Natural killer cell (primary cell): ENCODE data around the gene LEMD2. TPM values are rescaled to one million over a fixed set of nuclear protein-coding genes. Genes with fewer than 3 reads are reported as not detected.

ENCODE experiments used
- ATAC-seq, 3 donors: fragments of 150-1000 bp in 2 of 3; fragments of 200-7000 bp in 1 of 3; cut with Tn5 transposase; 1 replicate in 1 of 3; 2 replicates in 2 of 3; pipeline ENCODE4 v1.10.0; 2021; ENCODE audit warnings: mild to moderate bottlenecking in 2 of 3, moderate library complexity in 2 of 3
- DNase-seq, 2 donors: peaks; one replicate each; pipeline versions ENCODE4 v3.0.0 to v3.0.0-alpha.2; 2013 to 2021; ENCODE audit warnings: mixed read lengths in 1 of 2
- H3K27ac ChIP-seq: one replicate; pipeline ENCODE4 v1.5.1; 2013; ENCODE audit warnings: mild to moderate bottlenecking, low read length
- H3K27me3 ChIP-seq: one replicate; pipeline ENCODE4 v1.6.1; 2013; ENCODE audit warnings: low read length; ENCODE audit not compliant: control insufficient read depth, insufficient read depth
- H3K36me3 ChIP-seq: one replicate; pipeline ENCODE4 v1.6.1; 2013; ENCODE audit warnings: low read length; ENCODE audit not compliant: control insufficient read depth, insufficient read depth
- H3K4me1 ChIP-seq: one replicate; pipeline ENCODE4 v1.6.1; 2013; ENCODE audit warnings: low read length; ENCODE audit not compliant: control insufficient read depth, insufficient read depth
- H3K4me3 ChIP-seq: one replicate; pipeline ENCODE4 v1.5.1; 2013; ENCODE audit warnings: low read length
- H3K9me3 ChIP-seq: one replicate; pipeline ENCODE4 v1.6.1; 2013; ENCODE audit warnings: low read length; ENCODE audit not compliant: control insufficient read depth, insufficient read depth
- H3K27ac Mint-ChIP-seq, 2 donors: one replicate each; pipeline ENCODE4 v1.8.0; 2022; ENCODE audit warnings: mild to moderate bottlenecking in 2 of 2, mixed read lengths in 2 of 2, moderate library complexity in 1 of 2
- H3K27me3 Mint-ChIP-seq, 2 donors: one replicate each; pipeline ENCODE4 v1.8.0; 2022; ENCODE audit warnings: low read depth in 2 of 2, mixed read lengths in 2 of 2
- H3K36me3 Mint-ChIP-seq: one replicate; pipeline ENCODE4 v1.8.0; 2022; ENCODE audit warnings: mixed read lengths
- H3K4me1 Mint-ChIP-seq, 2 donors: one replicate each; pipeline ENCODE4 v1.8.0; 2022; ENCODE audit warnings: mixed read lengths in 2 of 2
- H3K4me3 Mint-ChIP-seq: one replicate; pipeline ENCODE4 v1.8.0; 2022; ENCODE audit warnings: mild to moderate bottlenecking, moderate library complexity, mixed read lengths
- H3K9me3 Mint-ChIP-seq, 2 donors: one replicate each; pipeline ENCODE4 v1.8.0; 2022; ENCODE audit warnings: mixed read lengths in 2 of 2
- WGBS: methylation state at CpG from one replicate; pipeline ENCODE4 v1.1.7; 2013; ENCODE audit warnings: missing lambda C conversion rate; ENCODE audit not compliant: insufficient coverage; 5-methylcytosine and 5-hydroxymethylcytosine counted together
- intact Hi-C: fragments of 100-400 bp; cut with micrococcal nuclease; formaldehyde crosslinking; loops from one replicate; pipeline ENCODE4 v1.14.2; 2022
- total RNA-seq, 4 donors: library from RNA; stranded (reverse); fragments of 120-200 nt in 1 of 4; gene quantifications; one replicate each; pipeline versions ENCODE4 v1.2.3 to v1.2.4, GENCODE V29; 2013 to 2022
- TF ChIP-seq, protein P1 (sequence below): fragments of 200-600 bp; IDR thresholded peaks from one replicate; pipeline ENCODE4 v1.8.0; 2022; ENCODE audit warnings: antibody characterized with exemption

LEMD2 gene
- total RNA-seq, 3 donors from 2014 or later (not counting 1 experiment from before 2014, with no cell fraction given): 109 to 133 (median 121) TPM

DNA sequence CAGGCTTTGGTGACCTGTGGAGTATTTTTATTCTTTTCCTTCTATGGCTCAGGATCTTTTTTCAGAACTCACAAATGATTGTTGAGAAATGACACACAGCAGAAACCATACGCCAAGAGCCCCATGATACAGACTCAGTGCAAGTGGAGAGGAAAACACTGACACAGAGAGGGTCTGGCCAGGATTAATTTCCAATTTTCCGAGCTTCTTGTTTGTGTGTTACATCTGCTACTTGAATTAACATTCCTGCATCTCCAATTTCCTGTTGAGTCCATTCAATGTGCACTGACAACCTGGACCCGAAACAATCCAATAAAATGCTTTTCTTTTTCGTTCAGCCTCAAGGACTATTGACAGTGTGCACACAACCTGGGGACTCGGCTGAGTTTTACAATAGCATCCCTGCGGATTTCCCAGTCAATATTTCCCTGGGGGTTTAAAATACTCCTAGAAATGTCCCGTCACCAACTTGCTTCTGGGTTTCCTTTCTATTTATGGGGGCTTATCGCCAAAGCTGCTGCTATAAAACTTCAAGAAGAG lies 19.8 kb upstream of the LEMD2 start:
- Histone ChIP-seq H3K9me3 (no peaks in the 10 kb centered on the region), H3K4me1 (peaks cover 16% of the 10 kb centered on the region), H3K27me3 (peaks cover 35% of the 10 kb centered on the region), H3K36me3 (no peaks in the 10 kb centered on the region), H3K27ac (no peak overlapping the region), H3K4me3 (no peak overlapping the region)
- WGBS: 65% methylated on average over 8 of the region's 8 CpGs
- H3K4me3 Mint-ChIP-seq: no peak overlapping the region
- ATAC-seq (no peak), DNase-seq (no peak)
- no peak overlapping the region for H3K27ac Mint-ChIP-seq
- peaks cover 57 to 73% of the 10 kb centered on the region in 2 donors for H3K27me3 Mint-ChIP-seq
- H3K36me3 Mint-ChIP-seq: no peaks in the 10 kb centered on the region
- no peaks in the 10 kb centered on the region for H3K9me3 Mint-ChIP-seq
- intact Hi-C loops: no loop called here
- H3K4me1 Mint-ChIP-seq: peaks cover 26 to 30% of the 10 kb centered on the region in 2 donors
- TF ChIP-seq, protein P1, sequence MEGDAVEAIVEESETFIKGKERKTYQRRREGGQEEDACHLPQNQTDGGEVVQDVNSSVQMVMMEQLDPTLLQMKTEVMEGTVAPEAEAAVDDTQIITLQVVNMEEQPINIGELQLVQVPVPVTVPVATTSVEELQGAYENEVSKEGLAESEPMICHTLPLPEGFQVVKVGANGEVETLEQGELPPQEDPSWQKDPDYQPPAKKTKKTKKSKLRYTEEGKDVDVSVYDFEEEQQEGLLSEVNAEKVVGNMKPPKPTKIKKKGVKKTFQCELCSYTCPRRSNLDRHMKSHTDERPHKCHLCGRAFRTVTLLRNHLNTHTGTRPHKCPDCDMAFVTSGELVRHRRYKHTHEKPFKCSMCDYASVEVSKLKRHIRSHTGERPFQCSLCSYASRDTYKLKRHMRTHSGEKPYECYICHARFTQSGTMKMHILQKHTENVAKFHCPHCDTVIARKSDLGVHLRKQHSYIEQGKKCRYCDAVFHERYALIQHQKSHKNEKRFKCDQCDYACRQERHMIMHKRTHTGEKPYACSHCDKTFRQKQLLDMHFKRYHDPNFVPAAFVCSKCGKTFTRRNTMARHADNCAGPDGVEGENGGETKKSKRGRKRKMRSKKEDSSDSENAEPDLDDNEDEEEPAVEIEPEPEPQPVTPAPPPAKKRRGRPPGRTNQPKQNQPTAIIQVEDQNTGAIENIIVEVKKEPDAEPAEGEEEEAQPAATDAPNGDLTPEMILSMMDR: no peak

DNA sequence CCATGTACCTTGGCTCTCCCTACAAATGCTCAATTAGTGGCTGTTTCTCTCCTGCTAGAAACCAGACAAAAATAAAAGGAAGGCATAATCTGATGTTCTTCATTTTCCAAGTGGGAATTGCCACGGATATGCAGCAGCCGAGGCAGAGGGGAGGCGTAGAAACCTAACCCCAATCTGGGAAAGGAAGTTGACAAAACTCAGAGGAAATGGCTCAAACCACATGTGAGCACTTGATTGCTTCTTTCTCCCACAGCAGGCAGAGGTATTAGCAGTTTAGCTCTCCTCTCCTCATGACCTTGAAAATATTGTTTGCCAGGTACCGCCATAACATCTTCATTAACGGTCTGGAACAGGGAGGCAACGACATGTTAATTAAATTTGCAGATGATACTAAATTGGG lies 18.7 kb upstream of the LEMD2 start:
- peak overlapping the region in 1 of 2 donors; percentile 11 for H3K27ac Mint-ChIP-seq

DNA sequence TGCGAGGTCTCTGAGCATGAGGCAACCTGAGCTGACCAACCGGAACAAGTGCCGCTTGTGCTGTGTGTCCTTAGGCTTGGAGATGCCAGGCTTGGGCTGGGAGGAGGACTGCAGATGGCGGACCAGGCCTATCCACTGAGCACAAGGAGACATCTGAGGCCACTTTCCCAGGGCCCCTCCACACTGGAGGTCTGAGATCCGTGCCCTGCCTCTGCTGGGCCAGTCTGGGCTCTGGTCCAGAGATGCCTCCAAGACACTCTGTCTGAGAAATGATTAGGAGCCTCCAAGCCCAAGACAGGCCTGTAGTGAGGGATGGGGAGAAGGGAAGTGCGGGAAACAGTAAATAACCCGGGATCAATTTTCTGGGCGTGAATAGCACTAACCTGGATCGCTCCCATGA lies 17.9 kb upstream of the LEMD2 start:
- Mint-ChIP-seq H3K27ac (no peak overlapping the region), H3K36me3 (no peaks in the 10 kb centered on the region), H3K4me3 (peak overlapping the region; percentile 13), H3K27me3 (peaks cover 46 to 68% of the 10 kb centered on the region in 2 donors), H3K4me1 (peaks cover 26 to 30% of the 10 kb centered on the region in 2 donors), H3K9me3 (no peaks in the 10 kb centered on the region)
- ATAC-seq: no peak
- peaks cover 22% of the 10 kb centered on the region for H3K27me3 ChIP-seq
- H3K36me3 ChIP-seq: no peaks in the 10 kb centered on the region
- TF ChIP-seq, protein P1: no peak
- no peaks in the 10 kb centered on the region for H3K9me3 ChIP-seq
- no peak overlapping the region for H3K27ac ChIP-seq
- intact Hi-C loops: no loop called here
- H3K4me3 ChIP-seq: no peak overlapping the region
- 80% methylated on average over 9 of the region's 9 CpGs for WGBS
- H3K4me1 ChIP-seq: peaks cover 16% of the 10 kb centered on the region
- no peak for DNase-seq

More for the DNA sequence above, 18.7 kb upstream of the LEMD2 start:
- Mint-ChIP-seq H3K36me3 (no peaks in the 10 kb centered on the region), H3K9me3 (no peaks in the 10 kb centered on the region), H3K4me1 (peaks cover 26 to 30% of the 10 kb centered on the region in 2 donors), H3K4me3 (peak overlapping the region; percentile 81), H3K27me3 (peaks cover 50 to 73% of the 10 kb centered on the region in 2 donors)
- H3K27me3 ChIP-seq: peaks cover 29% of the 10 kb centered on the region
- H3K27ac ChIP-seq: no peak overlapping the region
- no peaks in the 10 kb centered on the region for H3K9me3 ChIP-seq
- H3K4me3 ChIP-seq: no peak overlapping the region
- peak in 1 of 3 donors; percentile 54 for ATAC-seq
- peaks cover 16% of the 10 kb centered on the region for H3K4me1 ChIP-seq
- intact Hi-C loops: no loop called here
- H3K36me3 ChIP-seq: no peaks in the 10 kb centered on the region
- 7% methylated on average over 6 of the region's 6 CpGs for WGBS
- DNase-seq: peak in 1 of 2 donors; percentile 18
- TF ChIP-seq, protein P1: no peak

DNA sequence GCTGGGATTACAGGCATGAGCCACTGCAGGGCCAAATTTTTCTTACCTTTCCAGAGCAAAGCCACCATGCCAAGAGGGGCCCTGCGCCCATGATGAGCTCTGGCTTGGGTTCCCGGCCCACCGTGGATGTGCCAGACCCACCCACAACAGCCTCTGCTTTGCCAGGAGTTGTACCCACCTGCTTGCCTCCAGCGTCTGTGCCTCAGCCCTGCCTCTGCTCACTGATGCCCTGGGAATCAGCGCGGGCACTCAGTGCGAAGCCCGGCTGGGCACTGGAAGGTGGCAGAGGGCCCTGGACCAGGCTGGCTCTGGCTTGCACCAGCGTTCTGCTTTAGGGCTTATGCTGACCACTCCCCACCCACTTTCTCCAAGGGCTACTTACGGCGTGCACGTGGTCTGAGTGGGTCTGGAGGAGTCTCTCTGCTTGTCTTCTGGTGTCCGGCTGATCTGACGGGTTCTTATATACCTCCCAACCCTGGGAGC lies 14.7 kb upstream of the LEMD2 start, which contains the start of gene MLN:
Gene MLN, minus strand, starts transcription at position 433 of the 483 bp plus-strand sequence. CDS start 2,840 bp downstream, outside the sequence.
- H3K36me3 Mint-ChIP-seq: no peaks in the 10 kb centered on the region
- 93% methylated on average over 14 of the region's 14 CpGs for WGBS
- ATAC-seq: no peak

More for the DNA sequence above, 14.7 kb upstream of the LEMD2 start, which contains the start of gene MLN:
- Mint-ChIP-seq H3K4me3 (no peak within 1 kb of the TSS), H3K27me3 (peaks cover 39 to 64% of the 10 kb centered on the region in 2 donors), H3K9me3 (no peaks in the 10 kb centered on the region), H3K4me1 (peaks cover 16 to 20% of the 10 kb centered on the region in 2 donors), H3K27ac (no peak within 1 kb of the TSS)
- Histone ChIP-seq H3K9me3 (no peaks in the 10 kb centered on the region), H3K4me1 (peaks cover 16% of the 10 kb centered on the region), H3K27me3 (peaks cover 3% of the 10 kb centered on the region), H3K27ac (no peak within 1 kb of the TSS), H3K36me3 (no peaks in the 10 kb centered on the region), H3K4me3 (no peak within 1 kb of the TSS)
- no peak for DNase-seq
- intact Hi-C loops: no loop called here
- TF ChIP-seq, protein P1: no peak
